ENCODE data around the gene PICK1.
"Not testable (repeated sequence)": the region's sequence is repeated elsewhere in the genome, so short reads cannot be mapped to it uniquely, and the experiment has no call there.

PICK1 gene

DNA sequence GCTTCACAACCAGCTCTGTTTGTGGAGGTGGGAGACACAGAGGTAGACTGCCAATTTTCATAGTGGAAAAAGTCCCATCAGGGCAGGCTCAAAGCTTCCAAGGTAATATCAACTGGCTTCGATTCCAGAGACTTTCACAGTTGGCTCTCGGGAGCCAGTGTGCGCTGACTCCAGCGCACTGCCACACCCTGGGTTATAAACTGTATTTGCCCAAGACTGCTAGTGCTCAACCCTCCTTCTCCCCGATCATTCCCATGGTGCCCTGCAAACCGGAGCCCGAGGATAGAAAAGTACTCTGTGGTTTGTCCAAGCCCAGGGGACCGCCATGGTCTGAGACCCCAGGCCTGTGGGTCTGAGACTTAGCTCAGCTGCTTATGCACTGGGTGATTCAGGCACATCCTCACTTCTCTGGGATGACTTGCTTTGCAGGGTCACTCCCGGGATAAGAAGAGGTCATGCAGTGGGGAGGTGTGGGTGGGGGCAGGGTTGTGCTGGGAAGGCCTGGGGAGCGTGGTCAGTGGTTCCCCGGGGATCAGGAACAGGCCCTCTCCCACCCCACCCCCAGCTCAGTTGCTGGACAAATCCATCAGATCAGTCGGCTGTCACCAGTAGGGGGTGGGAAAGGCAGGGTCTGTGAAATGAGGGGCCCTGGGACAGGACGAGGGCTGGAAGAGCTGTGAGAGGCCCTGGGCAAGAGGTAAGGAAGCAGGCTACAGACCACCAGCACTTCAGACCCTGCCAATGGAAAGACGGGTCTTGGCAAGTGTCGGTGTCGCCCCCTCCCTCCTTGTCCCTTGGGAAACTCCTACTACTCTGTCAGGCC lies 26.7 kb upstream of the PICK1 start:
- no peak for DNase-seq (ENCODE audit: low read depth, low spot score)

DNA sequence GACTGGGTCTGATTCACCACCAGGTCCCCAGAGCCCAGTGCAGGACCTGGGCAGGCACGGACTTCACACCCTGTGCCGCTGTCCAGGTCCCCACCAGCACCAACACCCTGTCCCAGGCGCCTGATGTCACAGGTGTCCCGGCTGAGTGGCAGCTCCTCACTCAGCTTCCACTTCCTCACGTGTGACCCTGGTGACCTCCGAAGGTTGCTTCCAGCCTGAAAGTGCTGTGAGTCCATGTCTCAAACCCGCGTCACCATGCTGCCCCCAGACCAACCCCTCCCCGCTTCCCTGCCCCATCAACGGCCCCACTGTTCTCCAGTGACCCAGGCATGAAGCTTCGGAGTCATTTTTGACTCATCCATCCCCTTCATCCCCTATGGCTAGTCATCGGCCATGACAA lies 25.7 kb upstream of the PICK1 start:
- no peak for DNase-seq (ENCODE audit: low read depth, low spot score)

DNA sequence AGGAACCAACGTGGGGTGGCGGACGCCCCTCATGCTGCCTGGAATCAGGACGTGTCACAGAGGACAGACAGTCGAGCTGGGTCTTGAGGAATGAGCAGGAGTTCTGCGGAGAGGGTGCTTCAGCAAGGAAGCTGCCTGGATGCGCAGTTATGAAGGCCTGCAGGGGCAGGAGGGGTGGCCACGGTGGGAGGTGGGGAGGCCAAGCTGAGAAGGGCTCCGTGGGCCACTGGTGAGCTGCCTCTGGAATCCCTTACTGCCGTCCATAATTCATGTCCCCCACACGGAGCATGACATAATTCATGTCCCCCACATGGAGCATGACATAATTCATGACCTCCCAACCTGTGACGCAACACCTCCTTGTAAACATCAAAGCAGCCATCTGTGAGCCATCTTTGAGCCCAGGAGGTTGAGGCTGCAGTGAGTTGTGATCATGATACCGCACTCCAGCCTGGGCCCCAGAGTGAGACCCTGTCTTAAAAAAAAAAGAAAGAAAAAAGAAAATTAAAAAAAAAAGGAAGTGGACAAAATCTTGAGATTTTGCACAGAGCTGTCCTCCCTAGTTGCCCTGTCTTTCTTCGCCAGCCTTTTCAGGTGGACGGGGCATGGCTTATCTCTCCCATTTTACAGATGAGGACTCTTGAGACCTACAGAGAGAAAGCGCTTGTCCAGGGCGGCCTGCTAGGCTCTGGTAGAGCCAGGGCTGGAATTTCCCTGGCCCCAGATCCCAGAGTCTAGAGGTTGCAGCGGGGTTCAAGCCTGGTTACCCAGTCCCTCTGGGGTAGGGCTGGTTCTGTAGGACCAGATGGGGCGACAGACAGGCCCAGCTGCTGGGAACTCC lies 24.3 kb upstream of the PICK1 start:
- no peak for DNase-seq (ENCODE audit: low read depth, low spot score)

DNA sequence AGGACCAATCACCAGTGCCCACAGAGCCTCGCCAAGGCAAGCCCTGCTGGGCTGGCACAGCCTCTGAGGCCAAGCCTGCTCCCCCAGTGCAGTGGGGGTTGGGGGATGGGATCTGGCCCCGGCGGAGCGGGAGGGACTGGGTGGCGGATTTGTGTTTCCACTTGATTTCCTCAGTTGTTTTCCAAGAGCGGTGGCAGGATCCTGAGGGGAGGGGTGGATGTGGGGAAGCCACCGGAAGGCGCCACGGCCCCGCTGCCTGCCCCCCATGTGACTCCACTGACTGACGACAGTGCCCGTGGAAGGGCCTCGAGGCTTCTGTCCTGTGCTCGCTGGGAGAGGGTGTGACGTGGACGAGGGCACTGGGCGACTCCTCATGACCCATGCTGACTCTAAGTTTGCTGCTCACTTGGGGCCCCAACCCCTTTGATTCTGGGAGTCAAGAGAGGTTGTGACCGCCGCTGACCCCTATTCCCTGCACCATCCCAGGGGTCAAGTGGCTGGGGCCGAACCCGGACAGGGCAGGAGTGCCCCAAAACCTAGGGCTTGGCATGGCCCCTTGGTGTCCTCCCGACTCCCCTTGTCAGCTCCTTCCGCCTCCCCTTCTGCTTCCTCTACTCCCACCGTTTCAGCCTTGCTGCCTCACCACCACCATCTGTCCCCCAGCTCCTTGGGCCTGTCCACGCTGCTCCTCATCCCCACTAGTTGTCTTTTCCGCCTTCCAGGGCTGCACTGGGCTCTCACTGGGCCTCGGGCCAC lies 23.5 kb upstream of the PICK1 start:
- DNase-seq (ENCODE audit: low read depth, low spot score) = no peak

DNA sequence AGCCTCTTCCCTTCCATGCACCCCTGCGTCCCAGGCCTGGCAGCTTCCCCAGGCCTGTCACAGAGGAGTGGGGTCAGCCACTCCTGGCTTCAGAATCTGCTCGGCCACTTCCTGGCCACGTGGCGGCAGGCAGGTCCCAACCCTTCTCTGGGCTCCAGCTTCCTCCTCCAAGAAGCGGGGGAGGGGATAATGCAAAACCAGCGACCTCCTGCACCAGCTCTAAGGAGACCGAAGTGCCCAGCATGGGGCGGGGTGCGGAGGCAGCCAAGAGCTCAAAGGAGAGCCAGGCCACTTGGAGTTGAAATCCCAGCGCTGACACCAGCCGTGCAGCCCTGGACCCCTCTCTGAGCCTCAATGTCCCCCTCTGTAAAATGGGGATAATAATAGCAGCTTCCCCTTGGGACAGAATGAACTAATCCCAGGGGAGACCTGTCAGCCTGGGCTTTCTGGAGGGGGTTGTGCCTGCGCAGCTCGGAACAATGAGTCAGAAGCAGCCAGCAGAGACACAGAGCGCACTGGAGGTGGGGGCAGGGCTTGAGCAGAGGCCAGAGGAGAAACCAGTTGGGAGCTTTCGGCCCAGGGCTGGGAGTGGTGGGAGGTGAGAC lies 22.8 kb upstream of the PICK1 start:
- DNase-seq (ENCODE audit: low read depth, low spot score) = peak; percentile 93

DNA sequence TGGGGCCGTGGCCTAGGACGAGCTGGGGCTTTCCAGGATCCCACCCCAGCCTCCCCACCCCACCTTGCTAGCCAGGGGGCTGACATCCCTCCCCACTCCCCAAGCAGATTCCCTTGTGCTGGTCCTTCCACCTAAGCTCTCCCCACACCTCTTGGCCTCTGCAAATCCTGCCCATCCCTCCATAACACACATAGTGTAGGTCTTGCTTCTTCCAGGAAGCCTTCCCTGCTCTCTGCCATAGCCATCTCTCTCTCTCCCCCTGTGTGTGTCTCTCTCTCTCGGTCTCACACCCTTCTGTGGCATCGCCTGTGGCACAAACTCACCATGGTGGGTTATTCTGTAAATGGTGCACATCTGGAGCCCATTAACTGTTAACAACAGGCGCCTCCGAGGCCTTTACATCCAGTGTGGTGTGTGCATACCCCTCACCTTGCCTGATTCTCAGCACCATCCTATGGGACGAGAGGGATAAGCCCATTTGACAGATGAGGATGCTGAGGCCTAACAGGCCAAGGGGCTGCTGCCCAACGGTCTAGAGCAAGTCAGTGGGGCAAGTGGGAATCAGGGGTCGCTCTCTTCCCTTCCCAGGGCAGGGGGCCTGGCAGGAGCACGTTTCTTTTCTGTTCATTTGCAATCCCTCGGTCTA lies 22.2 kb upstream of the PICK1 start:
- no peak for DNase-seq (ENCODE audit: low read depth, low spot score)

DNA sequence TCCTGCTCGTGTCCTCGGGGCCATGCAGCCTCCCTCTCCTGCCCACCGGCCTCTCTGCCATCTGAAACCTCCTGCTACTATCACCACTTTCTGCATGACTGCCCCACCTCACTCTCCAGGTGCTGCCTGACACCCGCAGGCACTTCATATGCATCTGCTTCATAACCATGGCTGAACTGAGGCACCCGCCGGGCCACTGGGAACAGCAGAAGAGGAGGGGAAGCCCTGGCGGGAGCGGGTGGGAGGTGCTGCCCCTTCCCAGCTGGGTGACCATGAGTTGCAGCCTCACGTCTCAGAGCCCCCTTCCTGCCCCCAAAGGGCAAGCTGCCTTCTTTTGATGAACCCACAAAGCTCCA lies 21.7 kb upstream of the PICK1 start:
- no peak for DNase-seq (ENCODE audit: low read depth, low spot score)

DNA sequence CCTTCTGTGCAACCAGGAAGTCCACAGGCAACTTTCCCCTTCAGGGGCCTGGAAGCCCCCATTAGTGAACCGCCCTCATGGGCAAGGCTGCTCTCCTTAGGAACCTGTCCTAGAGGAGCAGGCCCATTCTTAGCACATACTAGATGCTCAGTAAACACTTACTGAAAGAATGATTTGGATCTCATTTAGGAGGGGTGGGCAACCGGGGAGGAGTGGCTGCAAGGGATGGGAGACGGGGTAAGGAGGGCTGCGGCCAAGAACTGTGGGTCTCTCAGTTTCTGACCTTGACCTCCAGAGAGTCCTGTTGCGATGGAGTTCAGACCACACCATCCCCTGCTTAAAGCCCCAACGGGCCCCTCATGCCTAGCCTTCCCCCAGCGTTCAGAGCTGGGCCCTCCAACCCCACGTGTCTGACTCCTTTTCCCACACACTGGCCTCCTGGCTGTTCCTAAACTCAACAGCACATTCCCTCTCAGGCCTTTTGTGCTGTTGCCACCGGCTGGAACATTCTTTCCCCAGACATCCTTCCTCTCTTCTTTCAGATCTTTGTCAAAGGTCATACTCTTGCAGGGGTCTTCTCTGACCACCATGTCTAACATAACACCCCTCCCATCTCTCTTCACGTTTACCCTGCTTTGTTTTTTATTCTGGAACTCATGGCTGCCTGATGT lies 20.7 kb upstream of the PICK1 start:
- no peak for DNase-seq (ENCODE audit: low read depth, low spot score)

DNA sequence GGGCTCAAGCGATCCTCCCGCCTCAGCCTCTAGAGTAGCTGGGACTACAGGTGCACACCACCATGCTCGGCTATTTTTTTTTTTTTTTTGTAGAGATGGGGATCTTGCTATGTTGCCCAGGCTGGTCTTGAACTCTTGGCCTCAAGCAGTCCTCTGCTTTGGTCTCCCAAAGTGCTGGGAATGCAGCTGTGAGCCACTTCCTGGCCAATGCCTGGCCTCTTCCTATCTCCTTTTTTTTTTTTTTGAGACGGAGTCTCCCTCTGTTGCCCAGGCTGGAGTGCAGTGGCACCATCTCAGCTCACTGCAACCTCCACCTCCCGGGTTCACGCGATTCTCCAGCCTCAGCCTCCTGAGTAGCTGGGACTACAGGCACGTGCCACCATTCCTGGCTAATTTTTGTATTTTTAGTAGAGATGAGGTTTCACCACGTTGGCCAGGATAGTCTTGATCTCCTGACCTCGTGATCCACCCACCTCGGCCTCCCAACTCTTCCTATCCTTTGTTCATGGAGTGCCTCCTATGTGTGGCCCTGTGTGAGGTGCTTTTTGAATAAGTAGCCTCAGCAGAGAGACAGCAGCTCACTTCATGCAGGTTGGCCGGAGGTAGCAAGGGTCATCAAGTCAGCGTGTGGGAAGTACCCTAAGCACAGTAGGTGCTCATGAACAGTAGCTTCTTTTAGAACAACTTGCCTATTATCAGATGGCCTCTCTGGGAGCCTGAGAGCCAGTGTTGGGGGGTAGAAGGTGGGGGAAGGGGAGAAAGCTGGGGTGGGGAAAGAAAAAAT lies 19.6 kb upstream of the PICK1 start:
- not testable (repeated sequence) for DNase-seq (ENCODE audit: low read depth, low spot score)

DNA sequence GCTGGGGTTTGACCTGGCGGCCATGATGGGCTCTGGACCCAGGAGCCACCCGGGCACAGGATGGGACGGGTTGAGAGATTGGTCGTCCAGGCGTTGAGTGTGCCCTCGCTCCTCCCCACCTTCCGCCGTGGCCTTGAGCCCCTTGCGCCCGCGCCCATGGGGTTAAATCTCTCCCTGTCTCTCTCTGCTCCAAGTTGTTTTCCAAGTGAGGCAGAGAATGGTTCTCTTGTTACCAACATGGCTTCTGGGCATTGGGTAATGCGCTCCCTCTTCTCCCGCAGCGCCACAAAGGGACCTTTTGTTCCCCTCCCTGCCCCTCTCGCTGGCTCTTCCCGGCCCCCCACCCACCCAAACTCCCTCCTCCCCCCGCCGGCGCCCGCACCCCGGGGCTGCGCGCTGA lies 18.8 kb upstream of the PICK1 start:
- no peak for DNase-seq (ENCODE audit: low read depth, low spot score)

DNA sequence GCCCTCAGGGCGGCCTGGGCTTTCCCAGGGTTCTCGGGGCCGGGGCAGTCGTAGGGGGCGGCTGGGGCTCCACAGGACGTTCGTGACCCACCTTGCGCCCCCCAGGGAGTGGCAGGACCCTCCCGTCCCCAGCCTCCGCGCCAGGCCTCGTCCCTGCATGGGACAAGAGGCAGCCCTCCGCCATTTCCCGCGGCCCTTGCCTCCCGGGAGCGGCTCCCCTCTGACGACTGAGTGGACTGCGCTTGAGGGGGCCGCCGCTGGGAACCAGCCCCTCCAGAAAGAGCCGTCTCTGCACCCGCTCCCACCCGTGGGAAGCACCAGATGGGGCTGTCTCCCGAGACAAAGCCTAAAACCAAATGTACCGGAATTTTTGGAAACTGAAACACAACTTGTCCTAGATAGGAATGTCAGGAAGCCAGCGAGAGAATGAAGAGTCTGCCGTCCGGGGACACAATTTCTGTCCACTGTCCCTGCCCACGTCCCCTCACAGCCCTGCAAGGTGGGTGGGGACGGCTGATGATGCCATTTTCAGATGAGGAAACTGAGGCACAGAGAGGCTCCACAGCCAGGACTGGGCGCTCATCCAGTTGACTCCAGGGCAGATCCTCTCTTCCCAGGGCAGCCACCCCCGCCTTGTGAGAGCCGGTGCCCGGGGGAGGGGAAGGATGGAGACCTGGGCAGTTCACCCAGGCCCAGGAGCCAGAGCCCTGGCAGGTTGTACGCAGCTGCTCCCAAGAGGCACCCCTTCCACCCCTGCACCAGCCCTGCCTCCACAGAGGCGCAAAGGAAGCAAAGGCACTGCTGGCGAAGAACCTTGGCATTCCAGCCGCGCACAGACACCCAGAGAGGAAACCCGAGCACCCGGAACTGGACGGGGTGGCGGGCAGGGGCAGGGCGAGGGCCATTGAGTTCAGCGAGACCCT lies 18.1 kb upstream of the PICK1 start:
- DNase-seq (ENCODE audit: low read depth, low spot score) = no peak

DNA sequence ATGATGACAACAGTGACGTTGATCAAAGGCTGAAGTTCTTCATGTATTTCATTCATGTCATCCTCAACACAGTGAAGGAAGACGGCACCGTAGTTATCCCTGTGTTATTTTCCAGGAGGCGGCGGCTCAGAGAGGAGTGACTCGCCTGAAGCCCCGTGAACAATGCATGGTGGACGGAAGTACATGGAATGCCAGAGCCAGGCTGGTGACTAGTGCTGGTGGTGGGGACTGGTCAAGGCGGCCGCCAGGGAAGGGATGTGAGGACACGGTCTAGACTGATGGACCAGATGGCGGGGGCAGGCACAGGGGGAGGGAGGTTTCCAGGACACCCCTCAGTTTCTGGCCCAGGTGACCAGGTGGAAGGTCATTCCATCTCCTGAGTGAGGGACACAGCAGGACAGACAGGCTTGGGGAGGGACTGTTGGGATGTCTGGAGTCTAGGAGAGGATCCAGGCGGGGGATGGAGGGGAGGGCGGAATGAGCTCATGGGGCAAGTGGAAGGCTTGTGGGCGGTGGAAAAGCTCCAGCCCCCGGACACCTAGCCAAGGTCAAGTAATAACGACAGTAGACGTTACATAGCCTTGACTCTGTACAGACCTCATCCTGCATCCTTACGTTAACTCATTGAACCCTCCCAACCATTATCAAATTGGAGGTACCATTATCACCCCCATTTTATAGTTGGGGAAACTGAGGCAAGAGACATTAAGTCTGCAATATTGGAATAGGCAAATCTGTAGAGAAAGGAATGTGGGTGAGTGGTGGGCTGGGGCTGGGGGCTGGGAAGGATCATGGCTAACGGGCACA lies 16.0 kb upstream of the PICK1 start:
- peak; percentile 25 for DNase-seq (ENCODE audit: low read depth, low spot score)

DNA sequence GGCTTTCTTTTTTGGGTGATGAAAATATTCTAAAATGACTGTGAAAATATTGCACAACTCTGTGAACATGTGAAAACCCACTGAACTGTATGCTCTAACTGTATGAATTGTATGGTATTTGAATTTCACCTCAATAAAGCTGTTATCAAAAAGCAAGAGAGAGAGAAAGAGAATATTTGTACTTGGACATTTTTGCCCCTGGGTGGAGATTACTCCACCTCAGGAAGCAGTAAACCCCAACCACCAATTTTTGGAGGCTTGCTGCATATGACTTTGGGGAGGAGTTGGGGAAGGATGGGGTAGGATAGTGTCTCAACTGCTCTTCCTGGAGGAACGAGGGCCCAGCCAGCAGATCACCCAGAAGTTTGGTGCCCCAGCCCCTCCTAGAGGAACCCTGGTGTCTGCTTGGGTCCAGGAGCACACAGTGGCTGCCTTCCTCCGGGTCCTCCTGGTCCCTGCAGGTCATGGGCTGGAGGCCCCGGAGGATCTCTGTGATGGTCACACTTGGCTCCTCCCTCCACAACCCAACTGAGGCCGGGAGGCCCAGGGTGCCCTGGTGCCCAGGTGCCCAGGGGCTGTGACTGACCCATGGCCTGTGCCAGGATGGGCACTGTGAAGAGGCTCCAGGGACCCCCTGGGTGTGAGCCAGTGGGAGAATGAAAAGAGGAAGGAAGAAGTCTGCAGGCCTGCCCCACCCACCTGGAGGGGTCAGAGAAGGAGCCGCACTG lies 15.3 kb upstream of the PICK1 start:
- no peak for DNase-seq (ENCODE audit: low read depth, low spot score)

DNA sequence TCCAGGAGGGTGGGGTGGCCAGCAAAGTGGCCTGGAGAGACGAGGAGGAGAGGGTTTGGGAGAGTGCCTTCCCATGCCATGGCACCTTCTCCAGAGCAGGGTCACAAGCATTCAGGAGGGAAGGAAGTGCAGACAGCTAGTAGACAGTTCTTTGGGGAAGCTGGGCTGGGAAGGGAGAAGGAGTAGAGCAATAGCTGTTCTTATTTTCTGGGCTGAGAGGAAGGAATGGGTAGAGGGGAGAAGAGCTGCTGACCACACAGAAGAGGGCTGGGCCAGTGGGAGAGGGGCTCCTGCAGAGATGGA lies 14.8 kb upstream of the PICK1 start:
- no peak for DNase-seq (ENCODE audit: low read depth, low spot score)

DNA sequence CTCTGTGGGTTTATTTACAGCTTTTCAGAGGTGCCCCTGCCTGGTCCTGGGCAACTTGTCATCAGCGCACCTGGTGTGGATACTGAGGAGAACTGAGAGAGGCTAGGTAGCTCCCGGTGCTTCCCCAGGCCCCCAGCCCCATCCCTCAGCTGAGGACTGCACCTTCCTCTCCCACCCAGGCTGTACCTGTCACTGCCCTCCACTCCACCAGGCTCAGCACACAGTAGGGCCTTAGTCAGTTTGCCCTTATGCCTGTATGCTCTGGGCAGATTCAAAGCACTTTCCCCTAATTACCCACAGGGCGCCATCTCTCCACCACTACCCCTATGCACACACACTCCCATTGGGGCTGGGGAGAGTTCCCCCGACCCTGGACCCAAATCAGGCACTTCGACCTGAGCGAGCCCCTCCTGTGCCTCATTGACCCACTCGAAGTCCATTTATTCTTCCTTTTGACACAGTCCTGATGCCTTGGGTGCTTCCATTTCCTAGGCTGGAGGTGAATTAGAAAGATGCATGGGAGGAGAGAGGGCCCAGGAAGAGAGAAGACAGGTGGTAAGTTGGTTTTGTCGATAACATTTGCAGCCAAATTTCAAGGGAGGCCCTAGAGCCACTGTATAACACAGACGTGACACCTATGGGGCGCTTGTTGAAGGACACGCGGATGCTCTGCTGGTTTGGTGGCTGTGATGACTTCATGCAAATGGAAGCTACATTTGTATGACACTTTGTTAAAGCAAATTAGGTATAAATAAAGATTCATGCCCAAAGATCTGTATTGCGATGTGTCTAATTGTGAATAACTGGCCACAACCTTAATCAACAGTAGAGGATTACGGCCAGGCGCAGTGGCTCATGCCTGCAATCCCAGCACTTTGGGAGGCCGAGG lies 13.8 kb upstream of the PICK1 start:
- no peak for DNase-seq (ENCODE audit: low read depth, low spot score)

DNA sequence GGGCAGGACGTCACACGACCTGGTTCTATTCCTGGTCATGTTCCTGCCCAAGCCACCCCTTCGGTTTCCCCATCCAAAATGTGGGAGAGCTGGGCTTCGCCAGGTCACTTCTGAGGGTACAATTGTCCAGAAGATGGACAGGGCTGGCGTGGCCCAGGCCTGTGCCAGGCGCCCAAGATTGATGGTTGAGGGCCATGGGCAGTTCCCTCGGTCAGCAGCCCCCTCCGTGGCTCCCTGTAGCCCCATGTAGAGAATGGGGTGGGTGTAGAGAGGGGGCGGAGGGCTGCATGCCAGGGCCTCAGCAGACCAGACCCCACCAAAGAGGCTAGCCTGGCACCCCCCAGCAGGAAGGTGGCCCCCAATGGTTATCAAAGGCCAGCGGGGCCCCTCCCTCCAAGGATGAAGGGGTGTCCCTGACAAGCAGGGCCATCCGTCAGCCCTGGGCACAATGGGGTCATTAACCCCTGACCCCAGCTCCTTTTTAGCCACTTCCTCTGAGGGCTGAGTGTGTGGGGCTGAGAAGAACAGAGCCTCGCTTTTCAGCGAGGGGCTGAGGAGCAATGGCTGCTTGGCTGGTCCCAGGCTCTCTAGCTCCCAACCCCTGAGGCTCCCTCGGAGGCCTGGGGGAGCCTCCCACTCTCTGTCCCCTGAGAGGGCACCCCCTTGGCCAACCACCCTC lies 11.0 kb upstream of the PICK1 start:
- DNase-seq (ENCODE audit: low read depth, low spot score) = no peak
